ENCODE results near the gene TEX11. TPM values are rescaled to one million over a fixed set of nuclear protein-coding genes. Genes with fewer than 3 reads are reported as not detected.

TEX11 gene
- total and polyA plus RNA-seq, 7 donors: not detected

DNA sequence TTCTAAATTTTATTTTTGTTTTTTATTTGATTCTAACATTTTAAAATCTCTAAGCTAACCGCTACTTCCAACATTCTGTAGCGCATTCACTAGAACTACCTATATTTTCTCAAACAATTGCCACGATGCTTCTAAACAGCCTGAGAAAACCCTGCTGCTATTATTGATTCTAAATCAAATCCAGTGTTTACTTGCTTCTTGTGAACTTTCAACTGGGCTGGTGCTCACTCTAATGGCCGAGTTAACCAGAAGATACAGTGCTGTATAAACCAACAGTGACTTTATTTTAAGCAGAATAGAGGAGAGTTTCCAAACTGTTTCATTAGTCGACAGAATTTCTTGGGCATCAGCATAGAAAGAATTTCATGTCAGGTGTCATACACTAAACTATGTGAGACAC lies 353.6 kb downstream of the TEX11 start:
- no peak overlapping the region for H3K27ac ChIP-seq
- ATAC-seq: no peak
- no peaks in the 10 kb centered on the region for H3K36me3 ChIP-seq (ENCODE audit: insufficient read depth in 1 of 2, low read depth in 1 of 2)
- WGBS, 3 donors: 66 to 88% (median 83%) methylated on average over 5 of the region's 5 CpGs
- no peak for DNase-seq
- H3K4me3 ChIP-seq: no peak overlapping the region
- no peaks in the 10 kb centered on the region for H3K27me3 ChIP-seq (ENCODE audit: insufficient read depth in 3 of 3, low read length in 2 of 3)
- no peaks in the 10 kb centered on the region for H3K4me1 ChIP-seq
- intact Hi-C loops (cut with DNase I): loop anchor here in 1 of 2 donors (5.0 kb wide), 1 partner anchor 103 kb away; no protein-coding TSS in a partner anchor
- TF ChIP-seq, protein P1, sequence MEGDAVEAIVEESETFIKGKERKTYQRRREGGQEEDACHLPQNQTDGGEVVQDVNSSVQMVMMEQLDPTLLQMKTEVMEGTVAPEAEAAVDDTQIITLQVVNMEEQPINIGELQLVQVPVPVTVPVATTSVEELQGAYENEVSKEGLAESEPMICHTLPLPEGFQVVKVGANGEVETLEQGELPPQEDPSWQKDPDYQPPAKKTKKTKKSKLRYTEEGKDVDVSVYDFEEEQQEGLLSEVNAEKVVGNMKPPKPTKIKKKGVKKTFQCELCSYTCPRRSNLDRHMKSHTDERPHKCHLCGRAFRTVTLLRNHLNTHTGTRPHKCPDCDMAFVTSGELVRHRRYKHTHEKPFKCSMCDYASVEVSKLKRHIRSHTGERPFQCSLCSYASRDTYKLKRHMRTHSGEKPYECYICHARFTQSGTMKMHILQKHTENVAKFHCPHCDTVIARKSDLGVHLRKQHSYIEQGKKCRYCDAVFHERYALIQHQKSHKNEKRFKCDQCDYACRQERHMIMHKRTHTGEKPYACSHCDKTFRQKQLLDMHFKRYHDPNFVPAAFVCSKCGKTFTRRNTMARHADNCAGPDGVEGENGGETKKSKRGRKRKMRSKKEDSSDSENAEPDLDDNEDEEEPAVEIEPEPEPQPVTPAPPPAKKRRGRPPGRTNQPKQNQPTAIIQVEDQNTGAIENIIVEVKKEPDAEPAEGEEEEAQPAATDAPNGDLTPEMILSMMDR (IDR thresholded peaks at IDR 0.05): no peak
- H3K9me3 ChIP-seq: no peaks in the 10 kb centered on the region

DNA sequence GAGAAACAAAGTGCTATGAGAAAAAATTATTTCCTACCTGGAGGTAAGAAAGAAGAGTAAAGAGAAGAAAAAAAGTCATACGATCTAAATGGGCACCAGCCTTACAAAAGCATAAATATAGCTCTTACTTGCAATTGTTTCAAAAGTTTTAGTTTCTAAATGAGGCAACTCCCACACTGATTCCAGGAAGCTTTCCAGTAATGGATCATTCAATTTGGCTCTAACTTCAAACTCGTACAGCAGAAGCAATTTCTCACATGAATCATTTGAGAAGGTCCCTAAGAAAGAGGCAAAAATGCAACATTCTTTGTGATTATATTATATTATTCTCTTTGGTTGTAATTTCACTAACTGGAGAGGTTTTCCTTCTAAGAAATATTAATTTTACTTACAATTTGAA lies 354.0 kb downstream of the TEX11 start:
- intact Hi-C loops (cut with DNase I): no loop called here

DNA sequence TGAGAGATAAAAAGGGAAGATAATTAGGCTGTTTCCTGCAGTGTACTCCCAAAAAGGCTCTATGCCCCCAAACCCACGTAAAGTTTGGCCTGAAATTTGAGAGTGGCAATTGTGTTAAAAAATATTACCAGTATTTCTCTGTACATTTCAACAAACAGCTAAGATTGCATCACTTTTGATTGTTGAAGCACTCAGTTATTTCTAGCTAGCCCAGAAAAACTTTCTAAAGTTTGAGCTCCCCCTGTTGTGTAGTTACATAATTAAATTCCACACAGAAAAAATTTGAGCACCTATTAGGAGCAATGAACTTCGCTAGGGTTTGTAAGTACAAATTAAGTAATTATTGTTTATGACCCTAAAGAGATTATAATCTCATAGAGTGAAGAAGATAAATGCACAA lies 354.4 kb downstream of the TEX11 start:
- DNase-seq (no peak), ATAC-seq (no peak)
- Histone ChIP-seq H3K27me3 (ENCODE audit: insufficient read depth in 3 of 3, low read length in 2 of 3) (no peaks in the 10 kb centered on the region), H3K36me3 (ENCODE audit: insufficient read depth in 1 of 2, low read depth in 1 of 2) (no peaks in the 10 kb centered on the region), H3K9me3 (no peaks in the 10 kb centered on the region), H3K27ac (no peak overlapping the region), H3K4me1 (no peaks in the 10 kb centered on the region), H3K4me3 (no peak overlapping the region)
- intact Hi-C loops (cut with DNase I): no loop called here
- 3 to 32% (median 8%) methylated on average over 2 of the region's 2 CpGs for WGBS, 3 donors
- TF ChIP-seq, protein P1 (IDR thresholded peaks at IDR 0.05): no peak

More for the DNA sequence above, 354.0 kb downstream of the TEX11 start:
- ATAC-seq: no peak
- Histone ChIP-seq H3K27ac (no peak overlapping the region), H3K9me3 (no peaks in the 10 kb centered on the region), H3K36me3 (ENCODE audit: insufficient read depth in 1 of 2, low read depth in 1 of 2) (no peaks in the 10 kb centered on the region), H3K4me1 (no peaks in the 10 kb centered on the region), H3K27me3 (ENCODE audit: insufficient read depth in 3 of 3, low read length in 2 of 3) (no peaks in the 10 kb centered on the region), H3K4me3 (no peak overlapping the region)
- no peak for DNase-seq
- TF ChIP-seq, protein P1 (IDR thresholded peaks at IDR 0.05): no peak
- WGBS, 3 donors: 12 to 24% (median 21%) methylated on average over 2 of the region's 2 CpGs

DNA sequence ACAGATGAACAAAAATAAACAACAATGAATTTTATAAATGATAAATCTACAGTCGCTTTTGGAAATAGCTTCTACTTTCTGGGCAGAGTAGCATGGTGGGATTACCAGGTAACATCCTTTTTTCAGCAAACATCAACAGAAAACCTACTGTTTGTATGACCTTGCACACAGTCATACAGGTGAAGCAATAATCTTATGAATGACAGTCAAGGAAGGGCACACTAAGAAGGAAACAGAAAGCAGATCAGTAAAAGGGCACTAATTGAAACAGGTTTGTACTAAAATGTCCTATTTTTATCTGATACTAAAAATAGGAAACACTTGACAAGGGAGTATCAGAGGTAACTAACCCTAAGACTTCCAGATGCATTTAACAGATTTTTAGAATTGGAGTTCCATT lies 355.0 kb downstream of the TEX11 start:
- WGBS, 3 donors: 31 to 84% (median 82%) methylated on average over 1 of the region's 1 CpG
- intact Hi-C loops (cut with DNase I): no loop called here
- no peaks in the 10 kb centered on the region for H3K9me3 ChIP-seq

More for the DNA sequence above, 355.0 kb downstream of the TEX11 start:
- H3K27ac ChIP-seq: no peak overlapping the region
- TF ChIP-seq, protein P1 (IDR thresholded peaks at IDR 0.05): no peak
- H3K36me3 ChIP-seq (ENCODE audit: insufficient read depth in 1 of 2, low read depth in 1 of 2): no peaks in the 10 kb centered on the region
- H3K27me3 ChIP-seq (ENCODE audit: insufficient read depth in 3 of 3, low read length in 2 of 3): no peaks in the 10 kb centered on the region
- no peak overlapping the region for H3K4me3 ChIP-seq
- DNase-seq: no peak
- no peak for ATAC-seq
- H3K4me1 ChIP-seq: no peaks in the 10 kb centered on the region

Measured in psoas muscle (tissue), 8 donors.